GM23338 (cell line): ENCODE measurements around the gene FNDC3A. TPM values are rescaled to one million over a fixed set of nuclear protein-coding genes. Genes with fewer than 3 reads are reported as not detected.
"Not testable (repeated sequence)": the region's sequence is repeated elsewhere in the genome, so short reads cannot be mapped to it uniquely, and the experiment has no call there.

Experiments used
- ATAC-seq: fragments of 200-7000 bp; cut with Tn5 transposase; 3 replicates; pipeline ENCODE4 v1.9.1; 2020
- DNase-seq: peaks from one replicate; pipeline ENCODE4 v3.0.0-alpha.2; 2015; ENCODE audit warnings: low spot score
- H2AFZ ChIP-seq: fragments of 200-600 bp; sonication (generic); 2 replicates; pipeline ENCODE4 v1.8.0; 2016; ENCODE audit warnings: antibody characterized with exemption, mild to moderate bottlenecking, moderate library complexity
- H3F3A ChIP-seq: fragments of 200-600 bp; sonication (generic); replicated peaks from 2 replicates; pipeline ENCODE4 v1.8.0; 2017; ENCODE audit warnings: antibody characterized with exemption, mixed run types, low read depth
- H3K27ac ChIP-seq: fragments of 200-600 bp; sonication (generic); 2 replicates; pipeline ENCODE4 v1.6.1; 2016; ENCODE audit warnings: low read depth
- H3K27me3 ChIP-seq: fragments of 200-600 bp; sonication (generic); 2 replicates; pipeline ENCODE4 v1.8.0; 2016; ENCODE audit warnings: mild to moderate bottlenecking, mixed run types, moderate library complexity; ENCODE audit not compliant: insufficient read depth
- H3K36me3 ChIP-seq: fragments of 200-600 bp; sonication (generic); 2 replicates; pipeline ENCODE4 v1.8.0; 2016; ENCODE audit warnings: mild to moderate bottlenecking; ENCODE audit not compliant: insufficient read depth
- H3K4me1 ChIP-seq: fragments of 200-600 bp; sonication (generic); 2 replicates; pipeline ENCODE4 v1.8.0; 2016; ENCODE audit warnings: mild to moderate bottlenecking, moderate library complexity; ENCODE audit not compliant: insufficient read depth
- H3K4me2 ChIP-seq: fragments of 200-600 bp; sonication (generic); 2 replicates; pipeline ENCODE4 v1.7.1; 2017; ENCODE audit warnings: mixed run types
- H3K4me3 ChIP-seq: fragments of 200-600 bp; sonication (generic); 2 replicates; pipeline ENCODE4 v1.6.1; 2016; ENCODE audit warnings: mixed run types
- H3K79me2 ChIP-seq: fragments of 200-600 bp; sonication (generic); replicated peaks from 2 replicates; pipeline ENCODE4 v1.8.0; 2017; ENCODE audit warnings: mild to moderate bottlenecking; ENCODE audit not compliant: insufficient read depth
- H3K9me2 ChIP-seq: fragments of 200-600 bp; sonication (generic); 2 replicates; pipeline ENCODE4 v1.8.0; 2017; ENCODE audit not compliant: insufficient read depth
- H4K20me1 ChIP-seq: fragments of 200-600 bp; sonication (generic); replicated peaks from 2 replicates; pipeline ENCODE4 v1.8.0; 2017; ENCODE audit warnings: mild to moderate bottlenecking; ENCODE audit not compliant: insufficient read depth
- H3K27ac Mint-ChIP-seq: 2 replicates; pipeline ENCODE4 v1.8.0; 2020; ENCODE audit warnings: inconsistent platforms, mild to moderate bottlenecking, moderate library complexity, mixed read lengths
- H3K27me3 Mint-ChIP-seq: 3 replicates; pipeline ENCODE4 v1.8.0; 2022; ENCODE audit warnings: low read depth, mild to moderate bottlenecking, moderate library complexity, mixed read lengths, inconsistent platforms; ENCODE audit not compliant: insufficient read depth, poor library complexity
- H3K36me3 Mint-ChIP-seq: 3 replicates; pipeline ENCODE4 v1.8.0; 2021; ENCODE audit warnings: low read depth, mild to moderate bottlenecking, inconsistent platforms, moderate library complexity, mixed read lengths
- H3K4me1 Mint-ChIP-seq: 3 replicates; pipeline ENCODE4 v1.8.0; 2020; ENCODE audit warnings: mild to moderate bottlenecking, inconsistent platforms, mixed read lengths
- H3K4me3 Mint-ChIP-seq: 3 replicates; pipeline ENCODE4 v1.8.0; 2021; ENCODE audit warnings: moderate library complexity, mild to moderate bottlenecking, inconsistent platforms, mixed read lengths
- H3K9me3 Mint-ChIP-seq: 3 replicates; pipeline ENCODE4 v1.8.0; 2020; ENCODE audit warnings: moderate library complexity, mild to moderate bottlenecking, inconsistent platforms, mixed read lengths
- CREB1 ChIP-seq: fragments of 250-450 bp; sonication (Bioruptor Pico); IDR thresholded peaks from 2 replicates; pipeline ENCODE4 v1.5.0; 2020; ENCODE audit warnings: low read depth, mild to moderate bottlenecking, moderate library complexity
- EZH2 ChIP-seq: fragments of 200-600 bp; sonication (generic); IDR thresholded peaks from one replicate; pipeline ENCODE4 v1.8.0; 2017; ENCODE audit warnings: antibody characterized with exemption, mild to moderate bottlenecking, low read depth; ENCODE audit not compliant: unreplicated experiment
- EZH2phosphoT487 ChIP-seq: fragments of 200-600 bp; sonication (generic); IDR thresholded peaks from one replicate; pipeline ENCODE4 v1.8.1; 2018; ENCODE audit warnings: antibody characterized with exemption; ENCODE audit not compliant: unreplicated experiment
- JUNB ChIP-seq: IDR thresholded peaks from one replicate; pipeline ENCODE4 v1.6.1; 2016; ENCODE audit warnings: antibody characterized with exemption; ENCODE audit not compliant: unreplicated experiment
- NANOG ChIP-seq: IDR thresholded peaks from 2 replicates; pipeline ENCODE4 v1.6.1; 2016; ENCODE audit warnings: antibody characterized with exemption, borderline replicate concordance
- POLR2AphosphoS5 ChIP-seq: IDR thresholded peaks from 2 replicates; pipeline ENCODE4 v1.6.1; 2016; ENCODE audit warnings: antibody characterized with exemption, low read depth
- REST ChIP-seq: IDR thresholded peaks from one replicate; pipeline ENCODE4 v1.6.1; 2018; ENCODE audit warnings: antibody characterized with exemption; ENCODE audit not compliant: unreplicated experiment
- STAT1 ChIP-seq: IDR thresholded peaks from one replicate; pipeline ENCODE4 v1.6.1; 2016; ENCODE audit warnings: antibody characterized with exemption; ENCODE audit not compliant: unreplicated experiment
- ZNF114 ChIP-seq: fragments of 250-450 bp; sonication (Bioruptor Pico); IDR thresholded peaks from 2 replicates; pipeline ENCODE4 v1.5.0; 2020; ENCODE audit warnings: mild to moderate bottlenecking, moderate library complexity
- ZNF331 ChIP-seq: fragments of 250-450 bp; sonication (Bioruptor Pico); IDR thresholded peaks from 2 replicates; pipeline ENCODE4 v1.5.0; 2020; ENCODE audit warnings: low read depth, mild to moderate bottlenecking, moderate library complexity
- ZNF462 ChIP-seq: fragments of 250-450 bp; sonication (Bioruptor Pico); IDR thresholded peaks from 2 replicates; pipeline ENCODE4 v1.5.0; 2020; ENCODE audit warnings: mild to moderate bottlenecking, moderate library complexity
- polyA plus RNA-seq: library from polyadenylated mRNA; unstranded; fragments of >200 nt; fragmentation: Nextera tagmentation; extraction: Ambion mirVana; gene quantifications from 2 replicates; pipeline ENCODE4 v1.2.1, GENCODE V29; 2016
- total RNA-seq: library from RNA; depleted of rRNA; stranded (reverse); fragments of >200 nt; shearing (Covaris generic); gene quantifications from 2 replicates; pipeline ENCODE4 v1.2.3, GENCODE V29; 2014
- TF ChIP-seq, protein P1 (sequence below): IDR thresholded peaks from 2 replicates; pipeline ENCODE4 v1.6.1; 2016; ENCODE audit warnings: antibody characterized with exemption

The FNDC3A gene
- total and polyA plus RNA-seq, 2 experiments from 2014 or later = 10.3 to 31.1 TPM

DNA sequence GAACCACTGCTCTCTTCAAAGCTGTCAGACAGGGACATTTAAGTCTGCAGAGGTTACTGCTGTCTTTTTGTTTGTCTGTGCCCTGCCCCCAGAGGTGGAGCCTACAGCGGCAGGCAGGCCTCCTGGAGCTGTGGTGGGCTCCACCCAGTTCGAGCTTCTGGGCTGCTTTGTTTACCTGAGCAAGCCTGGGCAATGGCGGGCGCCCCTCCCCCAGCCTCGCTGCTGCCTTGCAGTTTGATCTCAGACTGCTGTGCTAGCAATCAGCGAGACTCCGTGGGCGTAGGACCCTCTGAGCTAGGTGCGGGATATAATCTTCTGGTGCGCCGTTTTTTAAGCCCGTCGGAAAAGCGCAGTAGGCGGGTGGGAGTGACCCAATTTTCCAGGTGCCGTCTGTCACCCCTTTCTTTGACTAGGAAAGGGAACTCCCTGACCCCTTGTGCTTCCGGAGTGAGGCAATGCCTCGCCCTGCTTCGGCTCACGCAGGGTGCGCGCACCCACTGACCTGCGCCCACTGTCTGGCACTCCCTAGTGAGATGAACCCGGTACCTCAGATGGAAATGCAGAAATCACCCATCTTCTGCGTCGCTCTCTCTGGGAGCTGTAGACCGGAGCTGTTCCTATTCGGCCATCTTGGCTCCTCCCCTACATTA is 43.4 kb downstream of the FNDC3A start:
- ATAC-seq, H3K27me3 Mint-ChIP-seq, H3F3A ChIP-seq, H3K27ac Mint-ChIP-seq, H2AFZ ChIP-seq, H3K4me3 Mint-ChIP-seq, H3K4me3 ChIP-seq, H3K4me2 ChIP-seq, H3K27me3 ChIP-seq, H3K9me2 ChIP-seq, H4K20me1 ChIP-seq, H3K36me3 ChIP-seq, H3K27ac ChIP-seq, DNase-seq: not testable (repeated sequence)
- Mint-ChIP-seq H3K4me1 (peaks cover 18% of the 10 kb centered on the region), H3K9me3 (peaks cover 28% of the 10 kb centered on the region), H3K36me3 (peaks cover 54% of the 10 kb centered on the region)
- Histone ChIP-seq H3K4me1 (peaks cover 22% of the 10 kb centered on the region), H3K79me2 (peaks cover 22% of the 10 kb centered on the region)

GRCh38 chr13:49020328-49020727 is 44.6 kb downstream of the FNDC3A start:
- Histone ChIP-seq H3K36me3 (no peaks in the 10 kb centered on the region; the same call in 1 of the 2 replicates), H3K27ac (no peak overlapping the region), H3K4me3 (no peak overlapping the region), H3F3A (no peaks in the 10 kb centered on the region), H4K20me1 (no peaks in the 10 kb centered on the region), H3K79me2 (peaks cover 17% of the 10 kb centered on the region), H3K27me3 (no peaks in the 10 kb centered on the region), H3K4me1 (peaks cover 22% of the 10 kb centered on the region), H2AFZ (no peak overlapping the region), H3K4me2 (no peak overlapping the region), H3K9me2 (no peaks in the 10 kb centered on the region)
- H3K27ac Mint-ChIP-seq = no peak overlapping the region
- H3K27me3 Mint-ChIP-seq = peaks cover 2% of the 10 kb centered on the region
- H3K9me3 Mint-ChIP-seq = peaks cover 25% of the 10 kb centered on the region
- DNase-seq = no peak
- no peak for ATAC-seq
- peaks cover 52% of the 10 kb centered on the region for H3K36me3 Mint-ChIP-seq
- H3K4me1 Mint-ChIP-seq = peaks cover 18% of the 10 kb centered on the region
- no peak overlapping the region for H3K4me3 Mint-ChIP-seq
- TF ChIP-seq REST = no peak
- TF ChIP-seq JUNB = no peak
- no peak for TF ChIP-seq ZNF331 (CRISPR knock-in tag)
- no peak for TF ChIP-seq ZNF462 (CRISPR knock-in tag)
- no peak for TF ChIP-seq CREB1
- TF ChIP-seq, protein P1, sequence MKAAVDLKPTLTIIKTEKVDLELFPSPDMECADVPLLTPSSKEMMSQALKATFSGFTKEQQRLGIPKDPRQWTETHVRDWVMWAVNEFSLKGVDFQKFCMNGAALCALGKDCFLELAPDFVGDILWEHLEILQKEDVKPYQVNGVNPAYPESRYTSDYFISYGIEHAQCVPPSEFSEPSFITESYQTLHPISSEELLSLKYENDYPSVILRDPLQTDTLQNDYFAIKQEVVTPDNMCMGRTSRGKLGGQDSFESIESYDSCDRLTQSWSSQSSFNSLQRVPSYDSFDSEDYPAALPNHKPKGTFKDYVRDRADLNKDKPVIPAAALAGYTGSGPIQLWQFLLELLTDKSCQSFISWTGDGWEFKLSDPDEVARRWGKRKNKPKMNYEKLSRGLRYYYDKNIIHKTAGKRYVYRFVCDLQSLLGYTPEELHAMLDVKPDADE = no peak
- TF ChIP-seq EZH2 = no peak
- no peak for TF ChIP-seq STAT1
- TF ChIP-seq ZNF114 = no peak
- TF ChIP-seq POLR2AphosphoS5 = no peak
- TF ChIP-seq EZH2phosphoT487 = no peak
- no peak for TF ChIP-seq NANOG
